Hematopoietic multipotent progenitor cell treated with erythropoietin and hydrocortisone succinate and interleukin-3 and kit ligand, for 8 days (in vitro differentiated cells): Measurements from ENCODE around the gene AAMP.

ENCODE experiments used
- DNase-seq: peaks from one replicate; pipeline ENCODE4 v3.0.0-alpha.2; 2015

Gene AAMP

DNA sequence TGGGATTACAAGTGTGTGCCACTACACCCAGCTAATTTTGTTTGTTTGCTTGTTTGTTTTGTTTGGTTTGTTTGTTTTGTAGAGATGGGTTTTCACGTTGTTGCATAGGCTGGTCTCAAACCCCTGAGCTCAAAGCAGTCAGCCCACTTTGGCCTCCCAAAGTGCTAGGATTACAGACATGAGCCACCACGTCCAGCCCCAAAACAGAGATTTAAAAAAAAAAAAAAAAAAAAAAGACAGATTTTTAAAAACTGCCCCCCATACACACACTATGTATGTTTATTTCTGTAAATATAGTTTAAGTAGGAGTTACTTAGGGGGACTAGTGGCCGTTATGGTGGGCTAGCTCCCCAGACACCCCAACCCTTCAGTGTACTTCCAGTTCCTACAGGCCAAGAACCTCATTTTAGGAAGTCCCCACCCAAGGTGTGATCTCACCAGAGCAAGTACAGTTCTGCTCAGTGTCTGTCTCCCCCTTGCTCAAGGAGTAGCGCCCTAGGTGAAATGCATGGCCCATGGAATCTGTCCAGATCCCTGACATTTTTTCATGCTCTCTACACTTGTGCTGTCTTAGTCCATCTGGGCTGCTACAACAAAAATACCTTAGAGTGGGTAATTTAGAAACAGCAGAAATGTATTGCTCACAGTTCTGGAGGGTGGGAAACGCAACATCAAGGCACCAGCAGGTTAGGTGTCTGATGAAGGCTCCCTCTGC is 23.9 kb upstream of the AAMP start:
- DNase-seq: no peak

DNA sequence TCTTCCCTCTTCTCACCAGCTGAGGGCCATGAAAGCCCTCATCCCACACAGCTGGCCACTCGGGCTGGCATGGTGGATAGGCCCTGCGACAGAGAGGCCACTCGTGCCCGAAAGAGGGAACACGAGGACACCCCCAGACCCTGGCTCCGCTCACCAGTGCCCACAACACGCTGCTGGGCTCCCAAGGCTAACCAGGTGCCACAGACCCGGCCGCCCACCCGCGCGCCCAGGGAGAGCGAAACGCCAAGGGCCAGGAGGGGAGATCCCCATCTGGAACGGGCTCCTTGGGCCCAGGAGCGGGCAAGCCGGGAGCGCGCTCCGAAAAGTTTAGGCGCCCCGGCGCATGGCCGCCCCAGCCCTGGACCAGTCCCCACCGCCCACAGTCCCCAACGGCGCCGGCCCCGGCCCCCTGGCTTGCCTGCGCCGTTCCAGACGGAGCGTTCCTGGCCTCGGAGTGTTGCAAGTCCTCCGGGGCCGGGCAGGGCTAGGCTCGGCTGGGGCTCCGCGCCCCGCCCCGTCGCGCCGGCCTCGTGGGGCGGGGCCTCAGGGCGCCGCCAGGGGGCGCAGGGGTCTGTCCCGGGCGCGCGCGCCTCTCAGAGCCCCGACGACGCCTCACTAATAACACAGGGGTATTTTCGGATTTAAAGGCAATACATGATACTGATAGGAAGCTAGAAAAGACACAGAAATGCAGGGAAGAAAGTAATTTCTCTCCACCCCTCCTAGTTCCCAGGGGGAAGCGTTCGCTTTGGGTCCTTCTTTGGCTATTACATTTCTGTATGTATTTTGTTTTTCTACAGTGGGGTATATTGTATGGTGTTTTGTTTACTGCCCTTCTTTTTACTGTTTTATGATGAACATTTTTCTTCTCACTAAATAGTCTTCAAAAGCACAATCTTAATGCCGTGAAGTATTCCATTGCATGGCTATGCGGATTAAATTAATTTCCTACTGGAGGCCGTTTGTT is 22.4 kb upstream of the AAMP start, which contains the start of gene TMBIM1:
Gene TMBIM1, minus strand, starts transcription at position 456 of the 967 bp plus-strand sequence. CDS start 10,362 bp downstream, outside the sequence.
- peak; percentile 81 for DNase-seq

DNA sequence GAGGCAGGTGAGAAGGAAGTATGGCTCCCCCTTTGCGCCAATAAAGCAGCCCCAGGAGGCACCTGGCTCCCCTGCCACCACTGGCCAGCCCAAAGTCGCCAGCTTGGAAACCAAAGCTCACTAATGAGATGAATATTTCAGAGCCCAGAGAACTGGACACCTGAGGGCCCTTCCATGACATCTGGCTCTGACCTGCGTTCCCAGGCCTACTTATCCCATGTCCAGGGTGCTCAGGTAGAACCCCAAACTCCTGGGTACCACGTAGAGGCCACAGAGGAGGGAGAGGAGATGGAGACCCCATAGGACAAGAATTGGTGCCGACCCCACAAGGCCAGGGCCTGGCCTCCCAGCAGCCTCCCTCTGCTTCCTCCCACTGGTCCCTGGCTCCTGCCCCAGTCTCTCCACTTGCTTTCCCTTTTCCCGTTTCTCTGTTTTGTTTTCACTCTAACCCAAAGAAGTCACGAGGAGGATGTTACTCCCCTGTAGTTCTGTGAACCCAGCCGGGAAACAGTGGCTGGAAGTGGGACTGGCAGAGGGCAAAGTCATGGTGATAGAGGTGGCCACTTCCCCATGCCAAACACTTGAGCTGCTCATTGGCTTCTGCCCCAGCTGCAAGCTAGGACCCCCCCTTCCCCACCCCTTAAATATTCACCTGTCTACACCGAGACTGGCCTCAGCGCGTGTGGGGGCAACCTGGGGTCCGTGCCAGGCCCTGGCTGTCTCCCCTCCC is 21.5 kb upstream of the AAMP start:
- peak; percentile 39 for DNase-seq

DNA sequence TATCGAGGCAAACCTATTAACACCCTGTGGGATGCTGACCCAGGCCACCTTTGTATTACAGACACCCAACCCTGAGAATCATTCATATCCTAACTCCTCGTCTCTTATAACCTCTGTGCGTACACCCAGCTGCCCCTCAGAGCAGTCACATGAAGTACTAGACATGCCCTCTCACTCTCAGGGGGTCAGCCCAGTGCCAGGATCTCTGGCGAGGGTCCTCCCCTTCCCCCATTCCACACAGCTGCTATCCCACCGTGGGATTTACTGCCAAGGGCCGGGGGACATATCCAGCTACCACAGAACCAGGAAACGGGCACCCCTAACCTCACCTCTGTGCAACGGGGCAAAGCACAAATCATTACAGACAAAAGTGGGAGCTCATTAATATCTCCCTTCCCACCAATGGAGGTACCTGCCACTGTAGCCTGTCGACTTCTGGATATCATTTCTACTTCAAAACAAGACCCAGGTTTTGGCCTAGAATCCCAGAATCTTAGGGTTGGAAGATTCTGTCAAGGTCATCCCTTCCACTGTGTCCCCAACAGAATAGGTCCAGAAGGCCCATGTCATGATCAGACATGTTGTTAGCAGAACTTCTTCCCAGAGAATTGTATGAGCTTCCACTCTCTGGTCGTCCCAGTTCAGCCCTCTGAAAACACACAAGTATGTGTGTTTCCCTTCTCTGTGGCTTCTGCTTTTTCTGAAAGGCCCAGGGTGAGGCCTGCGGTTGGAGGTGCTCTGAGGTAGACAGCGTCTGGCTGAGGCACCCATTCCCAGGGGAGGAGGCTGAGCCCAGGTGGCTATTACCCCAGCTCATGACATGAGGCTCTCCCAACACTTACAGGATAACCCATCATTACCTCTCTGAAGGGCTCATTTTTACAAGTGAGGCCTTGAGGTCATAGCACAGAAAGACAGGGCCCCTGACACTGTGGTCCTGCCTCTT is 20.7 kb upstream of the AAMP start:
- DNase-seq: peak; percentile 33

DNA sequence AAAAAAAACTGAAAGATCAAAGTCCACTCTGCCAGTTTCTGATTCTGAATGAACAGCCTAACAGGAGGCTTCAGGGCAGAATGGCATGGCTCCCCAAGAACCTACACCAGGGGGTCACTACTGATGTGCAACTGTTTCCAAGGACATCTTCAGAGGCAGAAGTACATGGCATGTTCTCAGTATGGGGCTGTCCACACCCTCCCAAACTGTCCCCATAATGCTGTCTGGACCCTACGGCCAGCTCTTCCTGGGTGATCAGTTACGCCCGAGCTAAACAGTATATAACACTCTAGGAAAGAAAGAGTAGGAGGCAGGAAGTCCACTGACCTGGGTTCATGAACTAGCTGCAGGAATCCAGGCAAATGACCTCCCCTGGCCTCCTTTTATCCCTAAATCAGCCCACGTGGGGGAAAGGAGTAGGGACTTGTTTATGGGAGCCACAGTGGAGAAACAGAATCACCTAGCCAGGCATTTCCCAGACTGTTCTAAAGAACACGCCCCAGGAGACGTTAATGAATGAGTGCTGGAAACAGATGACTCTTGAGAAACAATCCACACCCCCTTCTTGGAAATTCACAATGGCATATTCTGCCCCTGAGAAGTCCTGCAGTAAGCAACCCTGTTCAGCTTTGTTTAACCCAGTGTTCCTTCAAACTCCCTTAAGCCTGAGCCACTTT is 19.8 kb upstream of the AAMP start:
- DNase-seq: peak; percentile 79

DNA sequence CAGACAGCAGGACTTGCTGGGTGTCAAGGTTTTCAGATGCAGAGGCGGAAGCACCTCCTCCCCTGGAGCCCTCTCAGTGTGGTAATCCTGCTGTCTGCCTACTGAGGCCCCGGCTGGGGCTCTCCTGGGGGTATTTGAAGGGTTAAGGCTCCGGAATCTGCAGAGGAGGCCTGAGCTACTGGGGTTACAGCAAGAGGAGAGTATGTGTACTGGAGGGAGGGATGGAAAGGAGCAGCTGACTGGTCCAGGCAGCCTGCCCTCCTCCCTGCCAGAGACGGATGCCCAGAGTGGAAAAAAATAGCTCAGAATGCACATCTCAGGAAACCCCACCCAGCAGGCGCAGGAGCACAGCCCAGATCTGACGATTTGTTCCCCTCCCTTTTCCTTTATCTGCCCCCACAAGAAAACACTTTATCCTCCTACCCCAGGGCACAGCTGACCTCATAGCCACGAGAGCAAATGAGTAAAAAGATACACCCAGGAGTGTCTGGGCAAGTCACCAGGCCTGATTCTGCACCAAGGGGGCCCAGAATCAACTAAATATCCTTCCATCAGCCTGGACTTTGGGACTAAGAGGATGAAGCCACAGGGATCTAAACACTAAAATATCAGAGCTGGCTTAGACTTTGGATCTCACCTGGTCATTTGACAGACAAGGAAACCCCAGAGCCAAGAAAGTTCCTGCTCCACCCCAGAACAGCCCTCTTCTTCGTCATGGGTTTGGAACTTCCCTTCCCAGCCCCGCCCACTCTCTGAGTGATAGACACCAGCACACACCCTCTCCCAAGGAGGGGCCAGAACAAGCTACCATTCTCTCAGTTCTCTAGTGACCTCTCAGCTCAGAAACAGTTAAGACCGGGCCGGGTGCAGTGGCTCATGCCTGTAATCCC is 16.9 kb upstream of the AAMP start:
- DNase-seq: peak; percentile 100

DNA sequence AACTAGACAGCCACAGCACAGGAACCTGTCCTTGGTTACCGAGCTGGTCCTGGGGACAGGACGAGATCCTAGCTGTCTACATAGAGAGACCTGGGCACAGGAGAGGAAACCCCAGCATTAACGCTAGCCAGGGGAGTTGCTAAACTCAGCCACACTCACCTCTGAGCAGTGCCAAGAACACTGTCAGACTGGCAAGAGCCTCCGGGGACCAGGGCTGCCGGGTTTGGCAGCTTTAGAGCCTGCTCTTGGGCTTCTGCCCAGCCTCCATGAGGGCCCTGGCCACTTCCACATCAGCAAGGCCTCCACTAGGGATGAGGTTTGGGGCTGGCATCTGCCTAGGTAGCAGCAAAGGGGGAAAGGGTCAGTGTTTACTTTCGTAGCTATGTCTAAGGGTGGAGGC is 15.7 kb upstream of the AAMP start:
- DNase-seq: no peak

DNA sequence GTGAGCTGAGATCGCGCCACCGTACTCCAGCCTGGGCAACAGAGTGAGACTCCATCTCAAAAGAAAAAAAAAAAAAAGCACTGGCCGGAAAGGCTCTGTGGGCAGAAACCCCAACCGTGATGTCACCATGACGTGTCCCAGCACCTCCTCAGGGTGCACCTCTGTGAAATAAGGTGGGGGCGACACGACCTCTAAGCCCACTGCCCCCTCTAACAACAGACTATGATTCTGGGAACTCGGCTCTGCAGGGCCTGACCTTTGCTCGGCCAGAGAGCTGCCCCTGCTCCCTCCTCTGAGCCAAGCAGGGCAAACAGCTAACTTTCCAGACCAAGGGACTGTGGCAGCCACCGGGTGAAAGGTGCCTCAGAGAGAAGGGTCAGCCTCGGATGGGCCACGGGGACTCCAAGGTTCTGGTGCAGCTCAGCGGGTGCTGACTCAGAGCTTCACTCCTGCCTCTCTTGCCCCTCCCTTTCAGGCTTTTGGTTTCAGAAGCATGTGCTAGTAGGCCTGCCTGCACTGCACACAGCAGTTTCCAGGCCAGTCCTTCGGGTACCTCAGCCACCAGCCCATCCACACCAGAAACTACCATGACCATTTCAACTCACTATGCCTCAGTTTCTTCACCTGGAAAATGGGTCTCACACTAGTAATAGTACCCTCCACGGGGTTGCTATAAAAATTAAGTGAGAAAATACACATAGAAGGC is 14.3 kb upstream of the AAMP start:
- peak; percentile 70 for DNase-seq

DNA sequence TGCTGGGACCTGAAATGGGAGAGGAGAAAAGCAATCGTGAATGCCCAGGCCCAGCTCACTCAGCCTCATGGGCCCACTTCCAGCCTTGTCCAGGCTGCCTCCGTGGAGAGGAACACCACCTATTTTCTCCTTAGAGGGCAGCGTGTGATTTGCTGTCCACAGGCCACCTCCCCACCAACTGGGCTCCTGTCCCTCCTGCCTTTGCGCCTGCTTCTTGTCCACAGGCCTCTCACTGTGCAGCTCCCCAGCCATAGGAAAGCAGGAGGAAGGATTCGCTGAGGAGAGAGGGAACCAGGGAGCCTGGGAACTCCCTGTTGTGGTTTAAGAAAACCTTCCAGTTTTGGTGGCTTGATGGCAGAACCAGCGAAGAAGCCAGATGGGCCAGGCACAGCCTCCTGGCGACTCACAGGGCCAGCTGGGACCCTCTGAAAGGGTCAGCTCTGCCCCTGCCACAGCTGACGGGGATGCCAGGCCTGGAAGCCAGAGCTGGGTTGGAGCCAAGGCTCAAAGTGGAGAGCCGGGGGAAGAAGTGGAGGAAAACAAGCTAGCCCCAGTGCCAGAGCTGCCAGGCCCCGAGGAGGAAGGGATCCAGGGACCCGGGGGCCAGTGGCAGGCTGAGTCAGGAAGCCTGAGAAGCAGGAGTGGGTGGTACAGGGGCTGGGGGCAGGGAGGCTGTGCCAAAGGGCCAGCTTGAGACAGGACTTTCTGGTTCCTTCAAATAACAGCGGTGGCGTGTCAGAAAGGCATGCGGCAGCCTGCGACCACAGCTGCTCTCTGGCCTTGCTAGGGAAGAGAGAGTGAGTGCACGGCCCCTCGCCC is 12.4 kb upstream of the AAMP start:
- no peak for DNase-seq

DNA sequence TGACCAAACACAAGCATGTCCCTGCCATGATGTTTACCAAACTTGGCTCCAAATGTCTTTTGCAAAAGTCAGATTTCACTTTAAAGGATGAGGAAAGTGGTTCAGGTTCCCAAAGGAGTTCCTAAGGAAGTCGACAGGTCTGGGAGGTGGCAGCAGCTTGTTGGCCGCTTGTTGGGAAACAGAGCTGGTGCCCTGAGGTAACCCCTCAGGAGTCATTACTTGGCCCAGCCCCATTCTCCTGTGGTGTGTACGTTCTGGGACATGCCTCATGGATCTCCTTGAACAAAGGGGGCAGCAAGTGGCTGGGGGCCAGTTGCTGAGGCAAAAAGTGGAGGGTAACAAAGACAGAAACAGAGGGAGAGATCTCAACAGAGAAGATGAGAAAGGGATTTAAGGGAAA is 11.5 kb upstream of the AAMP start:
- DNase-seq: no peak

DNA sequence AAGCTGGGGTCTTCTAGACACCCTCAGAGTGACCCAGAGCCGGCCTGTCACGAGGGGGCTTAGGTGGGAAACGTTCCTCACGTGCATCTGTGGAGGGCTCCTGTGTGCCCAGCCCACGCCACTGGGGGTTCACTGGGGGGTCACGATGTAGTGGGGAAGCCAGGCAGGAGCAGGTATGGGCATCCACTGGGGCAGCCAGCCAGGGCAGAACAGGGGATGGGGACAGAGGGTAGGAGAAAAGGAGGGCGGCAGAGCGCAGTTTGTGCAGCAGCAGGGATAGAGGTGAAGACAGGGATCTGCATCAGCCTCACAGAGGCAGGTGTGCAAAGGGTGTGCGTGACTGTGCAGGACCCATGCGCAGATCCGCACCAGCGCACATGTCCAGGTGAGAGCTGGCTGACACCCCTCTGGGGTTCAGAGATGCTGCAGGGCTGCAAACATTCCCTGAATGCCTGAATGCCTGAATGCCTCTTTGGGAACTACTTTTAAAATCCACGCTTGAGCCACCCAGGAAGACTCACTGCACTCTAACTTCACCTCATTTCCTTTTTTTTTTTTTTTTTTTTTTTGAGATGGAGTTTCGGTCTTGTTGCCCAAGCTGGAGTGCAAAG is 10.4 kb upstream of the AAMP start:
- DNase-seq: no peak

DNA sequence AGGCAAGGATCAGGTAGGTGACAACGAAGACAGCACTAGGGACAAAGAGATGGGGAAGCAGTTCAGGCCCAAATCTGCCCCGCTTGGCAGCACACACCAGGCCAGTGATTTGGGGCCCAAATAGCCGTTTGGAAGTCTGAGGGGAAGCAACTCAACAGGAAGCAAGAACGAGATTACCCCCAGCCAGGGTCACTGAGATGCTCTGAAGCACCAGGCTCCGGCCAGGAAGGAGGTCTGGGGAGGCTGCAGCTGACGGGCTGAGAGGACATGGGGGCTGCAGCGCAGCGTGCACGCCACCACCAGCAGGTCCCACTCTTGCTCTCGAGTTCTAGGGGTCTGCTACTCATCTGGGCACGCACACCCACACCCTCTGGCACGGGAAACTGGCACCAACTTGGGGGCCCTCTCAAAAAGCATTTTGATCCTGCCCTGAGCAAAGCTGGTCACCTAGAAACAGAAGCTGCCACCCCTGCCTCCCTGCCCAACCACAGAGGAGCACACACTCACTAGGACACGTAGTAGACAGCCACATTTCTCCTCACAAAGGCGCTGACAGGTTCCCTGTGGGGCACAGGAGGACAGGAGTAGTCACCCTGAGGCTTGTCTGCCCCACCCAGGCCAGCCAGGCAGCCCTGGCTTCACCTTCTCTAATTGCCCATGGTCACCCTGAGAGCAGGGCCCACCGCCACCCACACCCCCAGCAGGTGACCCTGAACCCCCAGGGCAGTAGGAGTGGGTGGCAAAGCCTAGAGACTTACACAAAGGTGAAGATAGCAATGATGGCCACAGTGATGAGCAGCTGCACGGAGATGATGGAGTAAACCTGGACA is 8.8 kb upstream of the AAMP start:
- no peak for DNase-seq

DNA sequence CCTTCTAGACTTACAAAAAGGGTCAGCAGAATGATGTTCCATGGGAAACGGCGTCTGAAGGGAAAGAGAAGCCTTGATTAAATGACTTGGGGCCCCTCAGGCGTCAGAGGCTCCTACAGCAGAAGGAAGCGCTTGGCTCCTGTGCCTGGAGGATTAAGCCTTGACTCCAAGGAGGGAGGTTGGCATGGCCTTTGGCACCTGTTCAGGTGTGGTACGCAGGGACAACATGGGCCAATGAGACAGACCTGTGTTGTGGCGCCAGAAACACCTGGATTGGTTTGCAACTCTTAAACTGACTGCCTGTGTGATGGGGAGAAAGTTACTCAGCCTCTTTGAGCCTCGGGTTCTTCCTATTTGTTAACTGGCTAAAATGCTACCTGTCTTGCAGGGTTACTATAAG is 8.0 kb upstream of the AAMP start:
- no peak for DNase-seq

DNA sequence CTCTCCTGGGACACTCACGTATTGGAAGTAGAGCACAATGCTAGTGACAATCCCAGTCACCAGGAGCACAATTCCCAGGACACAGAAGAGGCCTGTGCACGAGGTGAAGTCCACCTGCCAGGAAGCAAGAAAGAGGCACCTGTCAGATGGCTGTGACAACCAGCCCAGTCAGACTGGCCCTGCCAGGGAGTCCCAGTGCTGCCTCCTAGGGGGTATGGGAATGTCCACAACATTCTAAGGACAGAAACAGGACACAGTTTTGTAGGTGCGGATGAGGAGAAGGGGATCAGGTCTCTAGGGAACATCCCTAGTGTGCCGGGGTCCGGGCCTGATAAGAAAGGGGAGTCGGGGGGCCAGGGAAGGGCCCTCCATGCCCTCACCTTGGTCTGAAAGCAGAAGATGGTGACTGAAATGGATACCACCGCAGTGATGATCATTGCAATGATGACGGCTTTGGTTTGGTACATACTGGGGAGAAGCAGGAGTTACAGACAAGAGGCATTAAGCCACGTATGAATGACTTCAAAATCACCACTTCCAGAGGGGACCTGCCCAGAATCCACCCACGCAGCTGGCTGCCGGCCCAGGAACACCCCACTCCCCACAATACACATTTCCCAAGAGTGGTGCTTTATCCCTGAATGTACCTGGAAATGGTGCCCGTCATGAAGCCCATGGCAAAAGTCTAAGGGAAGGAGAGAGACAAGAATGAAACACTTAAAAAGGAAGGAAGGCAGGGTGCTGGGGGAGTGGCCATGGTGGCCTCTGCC is 7.2 kb upstream of the AAMP start:
- DNase-seq: no peak

DNA sequence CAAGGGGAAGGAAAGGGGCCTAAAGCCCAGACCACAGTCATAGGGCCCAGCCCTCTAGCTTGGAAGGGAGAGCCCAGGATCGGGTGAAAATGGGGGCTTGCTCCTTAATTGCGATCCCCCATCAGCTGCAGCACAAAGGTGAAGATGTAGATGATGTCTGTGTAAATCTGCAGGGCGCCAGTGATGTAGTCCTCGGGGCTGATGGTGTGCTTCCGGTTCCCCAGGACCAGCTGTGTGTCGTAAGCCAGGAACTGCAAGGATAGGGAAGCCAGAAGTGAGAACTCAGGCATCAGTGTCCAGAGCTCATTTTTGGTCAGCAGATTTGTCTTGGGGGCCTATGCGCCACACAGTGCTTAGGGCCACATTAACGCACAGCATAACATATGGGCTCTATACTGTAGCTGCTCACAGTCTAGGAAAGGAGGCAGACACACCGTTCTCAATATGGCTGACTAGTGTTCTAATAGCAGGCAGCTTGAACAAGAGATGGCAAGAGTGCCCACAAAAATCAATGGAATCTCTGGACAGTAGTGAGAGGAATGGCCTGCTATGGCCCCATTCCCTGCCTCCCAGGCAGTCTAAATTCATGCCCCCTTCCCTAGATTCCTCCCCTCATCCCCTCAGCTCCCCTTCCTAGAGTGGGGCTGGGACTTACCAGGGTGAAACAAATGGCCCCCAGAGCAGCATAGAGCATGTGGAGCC is 5.6 kb upstream of the AAMP start:
- no peak for DNase-seq

DNA sequence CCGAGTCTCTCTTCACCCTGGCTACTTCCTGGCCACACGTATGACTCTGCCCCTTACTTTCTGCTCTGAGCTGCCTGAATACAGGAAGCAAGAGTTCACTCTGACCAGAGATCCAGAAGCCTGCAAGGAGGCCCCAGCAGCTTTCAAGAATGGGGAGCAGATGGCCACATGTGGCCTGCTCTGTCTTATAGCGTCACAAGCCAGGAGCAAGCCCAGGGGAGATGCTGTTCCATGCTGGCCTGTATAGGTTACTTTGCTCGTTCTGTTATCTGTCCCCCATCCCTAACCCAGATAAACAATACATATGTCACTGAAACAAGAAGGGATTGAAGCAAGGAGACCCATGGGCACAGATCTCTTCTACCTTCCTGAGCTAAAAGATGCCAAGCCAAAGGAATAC is 4.6 kb upstream of the AAMP start:
- DNase-seq: no peak
